ENCODE data around the gene CRABP1. TPM values are rescaled to one million over a fixed set of nuclear protein-coding genes. Genes with fewer than 3 reads are reported as not detected.
A peak's percentile ranks its signal among the peaks of the same experiment; 100 is the strongest.

CRABP1 gene
- total RNA-seq, 1 donor from 2014 or later: not detected

- ATAC-seq (no peak), DNase-seq (no peak)
- intact Hi-C loops (cut with DNase I): no loop called here
Observed at GRCh38 chr15:78394981-78395616, 54.9 kb downstream of the CRABP1 start.

DNA sequence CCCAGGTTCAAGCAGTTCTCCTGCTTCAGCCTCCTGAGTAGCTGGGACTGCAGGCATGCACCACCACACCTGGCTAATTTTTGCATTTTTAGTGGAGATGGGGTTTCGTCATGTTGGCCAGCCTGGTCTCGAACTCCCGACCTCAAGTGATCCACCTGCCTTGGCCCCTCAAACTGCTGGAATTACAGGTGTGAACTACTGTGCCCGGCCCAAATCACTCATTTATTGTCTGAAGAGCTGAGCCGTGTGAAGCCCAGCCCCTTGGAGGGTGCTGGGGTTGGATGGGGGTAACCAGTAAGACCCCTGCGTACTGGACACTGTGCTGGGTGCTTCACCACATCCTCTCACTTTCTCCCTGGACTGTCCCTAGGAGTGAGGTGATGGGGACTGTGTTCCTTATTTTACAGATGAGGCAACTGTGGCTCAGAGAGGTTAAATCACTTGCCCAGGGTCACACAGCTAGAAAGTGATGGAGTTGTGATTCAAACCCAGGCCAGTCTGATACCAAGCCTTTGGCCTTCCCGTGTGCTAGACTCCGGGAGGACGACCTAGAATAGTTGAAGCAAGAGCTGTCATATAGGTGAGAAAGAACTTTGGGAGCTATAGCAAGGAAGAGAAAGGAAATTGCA lies 56.1 kb downstream of the CRABP1 start:
- no peak for TF ChIP-seq CTCF (IDR thresholded peaks at IDR 0.05)
- Histone ChIP-seq H3K4me1 (no peaks in the 10 kb centered on the region), H3K4me3 (no peak overlapping the region), H3K27ac (no peak overlapping the region), H3K9me3 (no peaks in the 10 kb centered on the region), H3K36me3 (no peaks in the 10 kb centered on the region), H3K27me3 (no peaks in the 10 kb centered on the region)
- DNase-seq (no peak), ATAC-seq (no peak)
- intact Hi-C loops (cut with DNase I): no loop called here

More at GRCh38 chr15:78394981-78395616, 54.9 kb downstream of the CRABP1 start:
- Histone ChIP-seq H3K4me3 (no peak overlapping the region), H3K36me3 (no peaks in the 10 kb centered on the region), H3K27ac (no peak overlapping the region), H3K27me3 (no peaks in the 10 kb centered on the region), H3K9me3 (no peaks in the 10 kb centered on the region), H3K4me1 (no peaks in the 10 kb centered on the region)
- TF ChIP-seq CTCF (IDR thresholded peaks at IDR 0.05): no peak

GRCh38 chr15:78396976-78397375 lies 56.8 kb downstream of the CRABP1 start:
- peak; percentile 87 for ATAC-seq

DNA sequence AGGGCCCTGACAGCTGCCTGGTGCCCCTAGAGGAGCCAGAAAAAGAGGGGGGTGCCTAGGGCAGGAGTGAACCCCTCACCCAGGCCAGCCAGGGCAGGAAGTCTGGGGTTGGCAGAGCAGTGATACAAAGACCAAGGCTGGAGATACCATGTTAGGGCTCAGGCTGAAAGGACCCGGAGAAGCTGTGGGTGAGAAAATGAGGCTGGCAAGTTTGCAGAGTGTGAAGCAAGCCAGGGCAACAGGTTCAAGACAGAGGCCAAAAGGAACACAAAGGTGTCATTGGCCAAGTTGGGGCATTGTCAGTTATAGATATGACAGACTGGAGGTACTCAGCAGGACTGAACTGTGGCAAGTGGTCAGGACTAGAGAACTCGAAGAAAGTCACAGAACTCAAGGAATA lies 57.2 kb downstream of the CRABP1 start:
- no peak for ATAC-seq
- H3K9me3 ChIP-seq: no peaks in the 10 kb centered on the region
- no peak overlapping the region for H3K27ac ChIP-seq
- no peak overlapping the region for H3K4me3 ChIP-seq
- no peak for TF ChIP-seq CTCF (IDR thresholded peaks at IDR 0.05)
- H3K4me1 ChIP-seq: no peaks in the 10 kb centered on the region
- intact Hi-C loops (cut with DNase I): no loop called here
- no peaks in the 10 kb centered on the region for H3K36me3 ChIP-seq
- no peaks in the 10 kb centered on the region for H3K27me3 ChIP-seq
- DNase-seq: no peak

More at GRCh38 chr15:78396976-78397375, 56.8 kb downstream of the CRABP1 start:
- DNase-seq: peak; percentile 88
- no peak overlapping the region for H3K27ac ChIP-seq
- H3K27me3 ChIP-seq: no peaks in the 10 kb centered on the region
- no peaks in the 10 kb centered on the region for H3K9me3 ChIP-seq
- intact Hi-C loops (cut with DNase I): no loop called here
- H3K4me1 ChIP-seq: no peaks in the 10 kb centered on the region
- no peak overlapping the region for H3K4me3 ChIP-seq
- no peaks in the 10 kb centered on the region for H3K36me3 ChIP-seq
- peak; percentile 41 for TF ChIP-seq CTCF (IDR thresholded peaks at IDR 0.05)

Other genes with a start within 250 kb of the CRABP1 start
- not detected for gene SH2D7, start 247.8 kb upstream of the CRABP1 start, total RNA-seq
- 1.9 TPM for gene CIB2, start 208.9 kb upstream of the CRABP1 start, total RNA-seq
- 71.6 TPM for gene IDH3A, start 191.0 kb upstream of the CRABP1 start, total RNA-seq
- not detected for gene ACSBG1, start 105.8 kb upstream of the CRABP1 start, total RNA-seq
- gene DNAJA4, start 75.8 kb upstream of the CRABP1 start, total RNA-seq: 17.9 TPM
- 37.9 TPM for gene SKIC8, start 40.7 kb upstream of the CRABP1 start, total RNA-seq
- gene IREB2, start 97.9 kb downstream of the CRABP1 start, total RNA-seq: 48.7 TPM
- 4.1 TPM for gene HYKK, start 167.2 kb downstream of the CRABP1 start, total RNA-seq
- 112 TPM for gene PSMA4, start 200.1 kb downstream of the CRABP1 start, total RNA-seq
- 1.2 TPM for gene CHRNA5, start 225.2 kb downstream of the CRABP1 start, total RNA-seq